22Rv1 (cell line): Measurements from ENCODE around the gene EFS.

ENCODE experiments used
- CTCF ChIP-seq: fragments of 450-650 bp; IDR thresholded peaks from 2 replicates; pipeline ENCODE4 v1.5.1; 2017; ENCODE audit warnings: mild to moderate bottlenecking
- ZFX ChIP-seq: fragments of 450-650 bp; IDR thresholded peaks from 2 replicates; pipeline ENCODE4 v1.6.1; 2017; ENCODE audit warnings: antibody characterized with exemption, borderline replicate concordance

GRCh38 chr14:23310546-23310945 is 54.4 kb downstream of the EFS start:
- TF ChIP-seq CTCF = no peak
- TF ChIP-seq ZFX = no peak
